NCI-H345 treated with DMSO at 0.1 percent for 48 hours (cell line): Measurements from ENCODE around the gene TVP23C.

Experiments
- DNase-seq: peaks from one replicate; lab custom pipeline; 2025; ENCODE audit not compliant: unreplicated experiment; lab: John Stamatoyannopoulos, UW

Gene TVP23C

GRCh38 chr17:15496735-15497670, 66.3 kb downstream of the TVP23C start:
- no peak for DNase-seq

- no peak for DNase-seq
Observed at GRCh38 chr17:15494821-15495220, 68.5 kb downstream of the TVP23C start.

GRCh38 chr17:15493693-15494035, 69.6 kb downstream of the TVP23C start:
- DNase-seq, result no peak

GRCh38 chr17:15492791-15493692, 70.2 kb downstream of the TVP23C start:
- no peak for DNase-seq

GRCh38 chr17:15492186-15492585, 71.1 kb downstream of the TVP23C start:
- DNase-seq, result no peak

GRCh38 chr17:15490634-15491261, 72.5 kb downstream of the TVP23C start:
- no peak for DNase-seq

GRCh38 chr17:15488557-15488956, 74.7 kb downstream of the TVP23C start:
- DNase-seq, result no peak

GRCh38 chr17:15485045-15485444, 78.2 kb downstream of the TVP23C start:
- DNase-seq, result no peak

- no peak for DNase-seq
Observed at GRCh38 chr17:15483431-15483830, 79.9 kb downstream of the TVP23C start.

GRCh38 chr17:15482476-15482875, 80.8 kb downstream of the TVP23C start:
- no peak for DNase-seq

GRCh38 chr17:15481481-15481880, 81.8 kb downstream of the TVP23C start:
- no peak for DNase-seq

- no peak for DNase-seq
Observed at GRCh38 chr17:15480204-15480603, 83.1 kb downstream of the TVP23C start.

- DNase-seq, result no peak
Observed at GRCh38 chr17:15479703-15480102, 83.6 kb downstream of the TVP23C start.

GRCh38 chr17:15478845-15479244, 84.4 kb downstream of the TVP23C start:
- no peak for DNase-seq

GRCh38 chr17:15475631-15476354, 87.5 kb downstream of the TVP23C start:
- no peak for DNase-seq

- no peak for DNase-seq
Observed at GRCh38 chr17:15472891-15473290, 90.4 kb downstream of the TVP23C start.

- no peak for DNase-seq
Observed at GRCh38 chr17:15470536-15470935, 92.7 kb downstream of the TVP23C start.

- no peak for DNase-seq
Observed at GRCh38 chr17:15469260-15469659, 94.0 kb downstream of the TVP23C start.

GRCh38 chr17:15468126-15468525, 95.2 kb downstream of the TVP23C start:
- DNase-seq, result no peak

- no peak for DNase-seq
Observed at GRCh38 chr17:15467592-15467991, 95.7 kb downstream of the TVP23C start, which contains the start of gene CDRT4. Gene CDRT4, minus strand, starts transcription at chr17:15467621. Its CDS starts 27,383 bp downstream, at chr17:15440238.

GRCh38 chr17:15466131-15466530, 97.2 kb downstream of the TVP23C start:
- no peak for DNase-seq
